ENCODE data around the gene AJUBA.
"Not testable (repeated sequence)": the region's sequence is repeated elsewhere in the genome, so short reads cannot be mapped to it uniquely, and the experiment has no call there.

AJUBA gene

GRCh38 chr14:23006188-23006534 lies 23.8 kb upstream of the AJUBA start:
- peak; percentile 22 for DNase-seq (ENCODE audit: low read depth)

- peak; percentile 39 for DNase-seq (ENCODE audit: low read depth)
Measured at GRCh38 chr14:23005451-23006187, 23.3 kb upstream of the AJUBA start.

DNA sequence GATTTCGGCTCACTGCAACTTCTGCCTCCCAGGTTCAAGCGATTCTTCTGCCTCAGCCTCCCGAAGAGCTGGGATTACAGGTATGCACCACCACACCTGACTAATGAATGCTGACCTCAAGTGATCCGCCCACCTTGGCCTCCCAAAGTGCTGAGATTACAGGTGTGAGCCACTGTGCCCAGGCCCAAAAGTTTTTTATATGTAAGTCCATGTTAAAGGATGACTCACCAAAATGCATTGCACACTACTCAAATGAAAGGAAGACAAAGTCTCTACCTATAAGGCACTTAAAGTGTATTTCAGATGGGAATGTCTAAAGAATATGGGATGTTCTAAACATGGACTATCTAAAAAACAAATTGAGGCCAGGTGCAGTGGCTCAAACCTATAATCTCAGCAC lies 21.9 kb upstream of the AJUBA start:
- not testable (repeated sequence) for DNase-seq (ENCODE audit: low read depth)

DNA sequence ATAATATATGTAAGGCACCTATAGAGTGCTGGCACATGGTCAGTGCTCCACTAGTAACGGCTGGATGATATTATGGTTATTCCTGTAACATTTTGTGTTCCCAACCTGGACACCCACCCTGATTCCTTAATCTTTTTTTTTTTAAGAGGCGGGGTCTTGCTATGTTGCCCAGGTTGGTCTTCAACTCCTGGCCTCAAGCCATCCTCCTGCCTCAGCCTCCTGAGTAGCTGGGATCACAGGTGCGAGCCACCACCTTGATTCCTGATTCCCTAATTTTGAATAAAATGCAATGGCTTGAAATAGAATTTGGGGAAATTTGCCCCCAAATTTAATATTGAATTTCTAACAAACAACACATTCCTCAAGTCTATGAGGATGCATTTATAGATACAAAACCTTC lies 20.2 kb upstream of the AJUBA start:
- no peak for DNase-seq (ENCODE audit: low read depth)

DNA sequence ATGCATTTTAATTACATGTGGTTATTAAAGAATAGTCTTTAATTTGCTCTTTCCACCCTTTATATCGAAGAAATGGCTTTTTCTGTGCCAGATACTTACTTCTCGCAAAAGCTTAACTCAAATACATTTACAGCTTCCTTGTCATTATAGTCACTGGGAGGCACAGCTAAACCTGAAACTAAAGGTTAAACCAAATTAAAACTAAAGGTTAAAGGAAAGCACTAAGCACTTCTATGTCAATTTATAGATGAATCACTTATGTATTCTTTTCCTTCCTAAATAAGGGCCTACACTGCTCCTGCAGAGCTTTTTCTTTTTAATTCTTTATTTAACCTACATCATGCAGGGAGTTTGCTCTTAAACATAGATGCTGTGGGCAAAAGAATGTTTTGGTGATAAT lies 18.5 kb upstream of the AJUBA start:
- no peak for DNase-seq (ENCODE audit: low read depth)

DNA sequence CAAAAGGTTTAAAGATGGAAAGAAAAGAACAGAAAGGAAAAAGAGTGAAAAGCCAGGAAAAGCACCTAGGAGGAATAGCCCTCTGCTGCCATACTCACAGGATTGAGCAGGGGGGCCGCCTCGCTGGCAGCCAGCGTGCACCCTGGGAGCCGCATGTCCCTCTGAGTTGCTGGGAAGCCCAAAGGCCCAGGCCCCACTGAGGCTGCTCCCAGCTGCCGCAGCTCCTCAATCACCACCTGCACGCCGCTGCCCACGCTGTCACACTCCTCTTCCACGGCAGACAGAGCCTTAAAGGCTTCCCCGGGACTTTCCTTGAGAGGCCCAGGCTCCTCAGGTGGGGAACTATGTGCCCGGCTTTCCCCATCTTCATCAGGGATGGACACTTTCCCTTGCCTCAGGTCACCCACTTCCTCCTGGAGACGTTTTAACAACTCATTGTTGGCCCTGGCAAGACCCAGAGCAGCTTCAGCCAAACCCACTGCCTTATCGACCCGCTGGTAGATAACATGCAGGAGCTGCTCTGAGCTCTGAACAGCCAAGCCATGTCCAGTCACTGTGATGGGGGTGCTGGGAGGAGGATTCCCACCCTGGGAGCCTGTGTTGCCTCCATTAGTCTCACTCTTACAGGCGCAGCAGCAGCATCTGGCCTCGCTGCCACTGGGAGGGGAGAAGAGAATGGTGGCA lies 16.1 kb upstream of the AJUBA start:
- no peak for DNase-seq (ENCODE audit: low read depth)

GRCh38 chr14:22997676-22998323 lies 15.4 kb upstream of the AJUBA start:
- no peak for DNase-seq (ENCODE audit: low read depth)

DNA sequence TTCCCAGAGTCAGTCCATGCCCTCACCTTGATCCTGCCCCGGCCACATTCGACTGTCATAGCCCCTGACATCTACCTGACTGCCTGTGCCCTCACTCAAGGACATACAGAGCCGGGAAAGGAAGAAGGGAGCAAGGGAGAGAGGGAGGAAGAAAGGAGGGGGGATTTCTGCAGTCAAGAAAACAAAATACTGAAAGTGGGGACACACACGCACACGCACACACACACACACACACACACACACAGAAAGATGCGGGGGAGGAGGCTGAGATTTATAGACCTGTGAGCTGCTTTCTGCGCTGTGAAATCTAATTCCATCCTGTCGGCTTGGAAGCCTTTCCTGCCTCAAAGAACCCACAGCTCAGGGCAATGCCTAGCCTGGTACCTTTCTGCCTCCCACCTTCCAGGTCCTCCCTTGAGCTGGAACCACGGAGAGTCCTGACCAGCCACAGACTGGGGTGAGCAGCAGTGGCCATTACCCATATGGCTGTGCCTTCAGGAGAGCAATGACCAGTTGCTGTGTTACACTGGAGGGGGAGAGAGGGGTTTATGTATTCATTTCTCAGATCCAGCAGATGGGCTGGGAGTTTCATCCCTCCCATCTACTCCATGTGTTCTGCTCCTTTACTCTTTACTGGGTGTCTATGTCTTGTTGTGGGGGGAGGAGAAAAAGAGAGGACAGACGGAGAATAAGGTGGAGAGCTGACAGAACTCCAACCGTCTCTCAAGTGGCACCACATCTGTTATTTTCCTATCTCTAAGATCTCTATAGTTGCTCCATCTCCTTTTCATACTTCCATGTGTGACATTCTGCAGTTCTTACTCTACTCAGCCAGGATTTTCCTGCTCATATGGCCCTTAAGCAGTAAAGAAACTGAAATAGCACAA lies 14.7 kb upstream of the AJUBA start:
- DNase-seq (ENCODE audit: low read depth): peak; percentile 81

DNA sequence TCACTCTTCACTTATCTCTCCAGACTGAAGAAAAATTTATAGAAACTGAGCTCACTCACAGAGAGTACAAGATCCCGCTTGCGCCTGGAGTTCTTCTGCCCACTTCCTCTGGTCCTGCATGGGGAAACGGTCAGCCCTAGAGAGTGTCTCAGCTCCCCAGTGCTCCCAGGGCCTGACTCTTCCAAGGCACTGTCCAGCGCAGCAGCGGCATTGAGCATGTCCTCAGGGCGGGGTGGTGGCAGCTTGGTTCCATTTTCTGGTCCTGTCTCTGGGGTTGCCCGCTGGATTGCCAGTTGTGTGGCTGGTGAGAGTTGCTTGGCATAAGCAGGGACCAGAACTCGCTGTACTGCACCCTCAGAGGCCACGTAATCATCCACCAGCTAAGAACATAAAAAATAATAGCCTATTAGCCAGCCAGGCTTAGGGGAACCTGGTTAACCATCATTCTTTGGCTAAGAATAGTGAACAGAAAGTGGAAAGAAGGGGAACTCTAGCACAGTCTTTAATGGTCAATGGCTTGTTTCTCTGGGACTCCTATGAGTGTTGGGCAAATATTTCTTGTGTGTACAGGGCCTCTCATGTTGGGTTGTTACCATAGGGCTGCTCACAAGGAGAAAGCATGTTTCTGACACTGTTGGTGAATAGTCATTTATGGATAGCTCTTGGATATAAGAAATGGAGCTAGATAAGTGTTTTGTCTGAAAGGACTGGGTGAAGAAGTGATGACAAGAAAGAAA lies 13.7 kb upstream of the AJUBA start:
- DNase-seq (ENCODE audit: low read depth): peak; percentile 27

DNA sequence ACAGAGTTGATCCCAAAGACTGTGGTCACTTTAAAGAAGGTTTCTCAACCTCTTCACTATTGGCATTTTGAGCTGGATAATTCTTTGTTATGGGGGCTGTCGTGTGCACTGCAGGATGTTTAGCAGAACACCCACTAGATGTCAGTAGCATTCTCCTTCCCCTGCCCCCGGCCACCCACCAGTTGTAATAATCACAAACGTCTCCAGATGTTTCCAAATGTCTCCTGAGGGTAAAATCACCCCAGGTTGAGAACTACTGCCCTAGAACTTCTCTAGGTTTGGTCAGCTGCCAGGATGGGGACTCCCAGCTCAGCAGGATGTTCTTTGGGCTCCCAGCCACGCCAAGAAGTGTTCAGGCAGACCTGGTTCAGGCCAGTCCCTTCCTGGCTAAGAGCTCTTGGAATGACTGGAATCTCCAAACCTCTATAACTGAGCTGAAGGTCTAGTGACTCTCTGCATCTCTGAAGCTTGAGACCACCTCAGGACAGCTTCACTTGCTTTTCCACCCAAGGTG lies 12.5 kb upstream of the AJUBA start:
- peak; percentile 45 for DNase-seq (ENCODE audit: low read depth)

DNA sequence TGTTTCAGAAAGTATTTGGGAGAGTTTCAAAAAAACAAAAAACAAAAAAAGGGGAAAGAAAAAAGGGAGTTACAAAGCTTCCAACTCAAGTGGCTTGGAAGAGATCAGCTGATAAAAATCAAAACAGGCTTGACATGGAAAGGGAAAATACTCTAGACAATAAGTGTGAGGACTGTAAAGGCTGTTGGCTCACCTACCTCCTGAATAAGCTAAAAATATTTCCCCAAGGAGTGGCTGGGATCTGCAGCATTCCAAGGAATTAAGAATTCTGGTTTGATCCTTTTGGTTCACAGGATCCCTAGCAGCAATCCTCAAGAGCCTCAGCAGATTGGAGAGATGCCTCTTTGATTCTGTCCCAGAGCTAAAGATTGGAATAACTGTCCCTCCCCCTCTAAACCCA lies 11.2 kb upstream of the AJUBA start:
- DNase-seq (ENCODE audit: low read depth): no peak

DNA sequence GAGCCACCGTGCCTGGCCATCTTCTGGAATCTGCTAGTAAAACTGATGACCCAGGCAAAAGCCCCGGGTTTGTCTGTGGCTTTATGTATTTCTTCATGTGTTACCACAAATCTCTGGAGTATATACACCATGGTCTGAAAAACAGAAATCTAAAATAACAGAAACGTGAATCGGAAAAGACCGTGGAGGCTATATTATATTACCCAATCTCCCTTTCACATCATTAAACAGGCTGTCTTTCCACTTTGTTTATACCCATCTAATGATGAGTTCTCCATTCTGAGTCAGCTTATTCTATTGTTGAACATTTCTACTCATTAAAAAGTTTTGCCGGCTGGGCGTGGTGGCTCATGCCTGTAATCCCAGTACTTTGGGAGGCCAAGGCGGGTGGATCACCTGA lies 9.5 kb upstream of the AJUBA start:
- peak; percentile 52 for DNase-seq (ENCODE audit: low read depth)

DNA sequence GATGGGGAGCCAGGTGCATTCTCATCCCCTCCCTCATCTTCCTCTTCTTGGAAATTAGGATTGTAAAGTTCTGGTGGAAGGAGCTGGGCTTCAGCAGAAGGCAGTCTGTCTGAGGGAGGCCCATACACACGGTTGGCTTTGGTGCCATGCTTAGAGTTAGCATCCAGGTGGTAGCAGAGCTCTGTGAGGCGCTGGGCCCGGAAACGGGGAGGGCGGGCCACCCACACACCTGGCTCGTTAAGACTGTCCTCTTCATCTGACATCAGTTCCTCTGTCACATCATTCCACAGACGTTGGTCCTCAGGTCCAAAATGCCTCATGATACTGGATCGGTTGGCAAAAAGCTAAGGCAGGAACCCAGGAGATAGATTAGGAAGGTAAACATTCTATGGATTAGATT lies 4.9 kb upstream of the AJUBA start:
- DNase-seq (ENCODE audit: low read depth): no peak

- DNase-seq (ENCODE audit: low read depth): peak; percentile 80
Measured at GRCh38 chr14:22986508-22987054, 4.2 kb upstream of the AJUBA start.

- DNase-seq (ENCODE audit: low read depth): no peak
Measured at GRCh38 chr14:22985894-22986507, 3.6 kb upstream of the AJUBA start.

DNA sequence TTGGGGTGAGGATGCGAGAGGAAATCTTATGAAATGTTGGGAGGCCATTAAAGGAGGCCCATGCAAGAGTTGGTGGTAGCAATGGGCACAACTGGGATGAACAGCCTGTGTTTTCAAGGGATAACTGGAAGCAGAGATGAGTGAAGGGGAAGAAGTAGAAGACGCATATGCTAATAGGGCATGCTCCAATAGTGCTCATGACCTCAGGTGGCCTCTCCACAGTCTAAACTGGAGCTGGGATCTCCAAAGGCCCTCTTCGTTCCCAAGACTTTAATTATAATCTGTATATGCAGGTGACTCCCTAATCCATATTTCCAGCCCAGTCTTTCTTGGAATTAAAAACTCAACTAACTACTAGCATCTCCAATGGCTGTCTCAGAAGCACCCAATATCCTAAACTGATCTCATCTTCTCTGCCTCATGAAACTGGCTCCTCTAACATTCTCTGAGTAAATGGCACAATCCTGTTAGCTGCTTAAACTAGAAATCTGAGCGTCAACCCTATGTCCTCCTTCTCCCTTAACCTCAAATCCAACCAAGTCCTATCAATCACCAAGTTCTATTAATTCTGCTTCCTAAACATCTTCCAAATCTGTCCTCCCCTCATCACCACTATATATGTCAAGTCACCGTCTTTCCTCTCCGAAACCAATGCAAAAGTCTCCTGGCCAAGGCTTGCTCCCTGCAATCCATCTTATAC lies 2.8 kb upstream of the AJUBA start:
- DNase-seq (ENCODE audit: low read depth): no peak

GRCh38 chr14:22981876-22982476 lies 375 bp downstream of the AJUBA start:
- DNase-seq (ENCODE audit: low read depth): no peak

DNA sequence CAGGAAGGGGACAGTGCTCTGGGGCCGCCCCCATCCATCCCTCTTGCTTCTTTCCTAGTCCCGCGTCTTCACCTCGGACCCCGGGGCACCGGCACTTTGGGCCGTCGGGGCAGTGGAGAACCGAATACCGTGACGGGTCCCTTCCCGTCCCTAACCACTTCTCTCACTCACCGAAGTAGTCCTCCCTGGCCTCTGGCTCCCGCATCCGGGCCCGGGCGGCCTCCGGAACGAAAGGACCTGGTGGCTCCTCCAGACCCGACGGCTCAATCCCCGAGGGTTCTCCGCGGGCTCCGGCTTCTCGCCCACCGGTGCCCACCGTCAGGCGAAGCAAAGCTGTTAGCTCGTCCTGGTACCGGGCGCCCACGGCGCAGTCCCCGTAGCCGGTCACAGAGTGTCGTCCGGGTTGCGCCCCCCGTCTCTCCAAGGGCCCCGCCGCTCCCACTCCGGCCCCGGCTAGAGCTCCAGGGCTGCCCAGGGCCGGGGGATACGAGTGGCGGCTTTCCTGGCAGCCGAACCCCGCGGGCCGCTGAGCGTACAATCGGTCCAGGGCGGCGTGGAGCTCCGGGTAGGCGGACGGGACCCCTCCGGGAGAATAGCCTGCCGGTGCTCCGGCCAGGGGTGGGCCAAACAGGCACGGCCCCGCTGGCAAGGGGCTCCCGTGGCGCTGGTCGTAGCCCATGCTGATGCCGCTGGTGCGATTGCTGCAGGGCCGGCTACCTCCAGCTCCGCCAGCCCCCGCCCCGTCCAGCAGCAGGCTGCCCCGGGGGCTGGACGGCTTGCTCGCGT lies 1.1 kb downstream of the AJUBA start:
- DNase-seq (ENCODE audit: low read depth): no peak

DNA sequence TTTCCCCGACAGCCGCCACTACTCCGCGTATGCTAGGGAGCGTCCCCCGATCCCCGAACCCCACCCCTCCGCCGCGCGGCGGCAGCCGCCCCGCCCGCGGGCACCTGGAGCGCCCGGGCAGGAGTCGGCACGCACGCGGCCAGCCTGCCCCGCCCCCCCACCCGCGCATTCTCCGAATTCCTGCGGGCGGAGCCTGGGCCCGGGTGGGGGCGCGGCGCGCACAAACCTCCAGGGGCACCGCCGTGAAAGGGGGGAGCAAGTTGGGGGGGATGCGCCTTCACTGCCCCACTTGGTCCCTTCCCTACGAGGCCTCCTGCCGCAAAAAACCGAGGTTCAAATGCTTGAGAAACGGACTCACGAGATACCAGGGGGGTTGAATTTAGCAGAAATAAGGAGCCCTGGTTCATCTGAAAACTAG lies 1.7 kb downstream of the AJUBA start:
- peak; percentile 51 for DNase-seq (ENCODE audit: low read depth)

Data from amniotic epithelial cell (primary cell).